Measurements from ENCODE around the gene ADD3.
A peak's percentile ranks its signal among the peaks of the same experiment; 100 is the strongest.
"Not testable (repeated sequence)": the region's sequence is repeated elsewhere in the genome, so short reads cannot be mapped to it uniquely, and the experiment has no call there.

The ADD3 gene

DNA sequence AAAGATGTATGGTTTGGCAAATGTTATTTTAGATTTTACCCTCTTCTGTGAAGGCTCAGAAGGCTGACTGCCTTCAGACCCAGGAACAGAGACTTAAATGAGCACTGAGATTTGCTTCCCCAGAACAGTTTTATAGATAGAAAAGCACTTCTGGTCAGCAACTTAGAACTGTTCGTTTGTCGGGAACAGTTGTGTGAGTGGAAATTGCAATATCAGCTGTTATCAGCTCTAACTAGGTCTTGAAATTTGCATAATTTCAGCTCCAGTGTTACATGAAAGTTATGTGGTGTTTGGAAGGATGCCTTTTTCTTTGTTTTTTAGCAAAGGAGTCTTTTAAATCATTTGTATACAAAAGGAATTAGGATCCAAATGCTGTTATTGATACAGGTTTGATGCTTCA is 115.8 kb downstream of the ADD3 start:
- TF ChIP-seq, protein P1, sequence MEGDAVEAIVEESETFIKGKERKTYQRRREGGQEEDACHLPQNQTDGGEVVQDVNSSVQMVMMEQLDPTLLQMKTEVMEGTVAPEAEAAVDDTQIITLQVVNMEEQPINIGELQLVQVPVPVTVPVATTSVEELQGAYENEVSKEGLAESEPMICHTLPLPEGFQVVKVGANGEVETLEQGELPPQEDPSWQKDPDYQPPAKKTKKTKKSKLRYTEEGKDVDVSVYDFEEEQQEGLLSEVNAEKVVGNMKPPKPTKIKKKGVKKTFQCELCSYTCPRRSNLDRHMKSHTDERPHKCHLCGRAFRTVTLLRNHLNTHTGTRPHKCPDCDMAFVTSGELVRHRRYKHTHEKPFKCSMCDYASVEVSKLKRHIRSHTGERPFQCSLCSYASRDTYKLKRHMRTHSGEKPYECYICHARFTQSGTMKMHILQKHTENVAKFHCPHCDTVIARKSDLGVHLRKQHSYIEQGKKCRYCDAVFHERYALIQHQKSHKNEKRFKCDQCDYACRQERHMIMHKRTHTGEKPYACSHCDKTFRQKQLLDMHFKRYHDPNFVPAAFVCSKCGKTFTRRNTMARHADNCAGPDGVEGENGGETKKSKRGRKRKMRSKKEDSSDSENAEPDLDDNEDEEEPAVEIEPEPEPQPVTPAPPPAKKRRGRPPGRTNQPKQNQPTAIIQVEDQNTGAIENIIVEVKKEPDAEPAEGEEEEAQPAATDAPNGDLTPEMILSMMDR (IDR thresholded peaks at IDR 0.05; ENCODE audit: insufficient read depth, low read length, poor library complexity, severe bottlenecking): no peak
- Histone ChIP-seq H3K27me3 (replicated peaks; ENCODE audit: control insufficient read depth, insufficient read depth, low read length) (no peaks in the 10 kb centered on the region), H3K4me3 (replicated peaks; ENCODE audit: low read depth, low read length) (no peak overlapping the region), H3K36me3 (ENCODE audit: control insufficient read depth, insufficient read depth, low read length) (no peaks in the 10 kb centered on the region)
- DNase-seq (ENCODE audit: extremely low read depth, insufficient read length): no peak

DNA sequence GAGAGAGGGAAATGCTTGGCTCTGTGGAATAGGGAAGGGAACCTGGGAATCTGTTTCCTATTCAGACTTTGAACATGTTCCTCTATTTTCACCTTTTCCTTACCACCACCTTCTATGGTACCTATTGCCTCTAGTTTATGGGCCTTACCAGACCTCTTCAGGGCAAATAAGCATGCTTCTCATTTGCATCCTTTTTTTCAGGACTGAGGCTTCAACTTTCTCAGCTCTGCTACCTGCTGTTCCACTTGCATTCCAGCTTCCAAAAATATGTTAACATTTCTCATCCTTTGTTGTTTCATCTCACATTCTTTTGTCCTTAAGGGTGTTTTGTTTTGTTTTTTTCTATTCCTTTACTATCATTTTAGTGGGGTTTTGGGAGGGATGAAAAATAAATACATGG is 121.7 kb downstream of the ADD3 start:
- TF ChIP-seq, protein P1 (IDR thresholded peaks at IDR 0.05; ENCODE audit: insufficient read depth, low read length, poor library complexity, severe bottlenecking): no peak
- Histone ChIP-seq H3K4me3 (replicated peaks; ENCODE audit: low read depth, low read length) (no peak overlapping the region), H3K36me3 (ENCODE audit: control insufficient read depth, insufficient read depth, low read length) (peaks cover 2% of the 10 kb centered on the region; the same call in 1 of the 2 replicates), H3K27me3 (replicated peaks; ENCODE audit: control insufficient read depth, insufficient read depth, low read length) (no peaks in the 10 kb centered on the region)
- no peak for DNase-seq (ENCODE audit: extremely low read depth, insufficient read length)

DNA sequence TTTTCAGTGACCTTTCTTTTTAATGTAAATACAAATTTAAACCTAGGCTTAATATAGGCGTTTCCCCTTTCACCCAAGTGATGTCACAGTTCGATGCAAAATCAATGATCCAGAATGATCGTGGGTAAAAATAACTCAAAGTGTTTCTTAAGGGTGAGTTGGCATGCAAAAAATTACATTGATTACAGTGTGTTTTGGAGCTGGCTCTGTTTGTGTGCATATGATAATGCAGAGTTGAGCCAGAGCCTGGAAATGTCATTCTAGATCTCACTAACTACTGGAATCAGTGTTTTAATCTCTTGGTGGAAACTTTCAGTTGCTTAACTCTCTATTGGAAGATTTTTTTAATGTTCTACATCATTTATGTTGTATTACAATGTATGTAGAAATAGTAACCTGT is 127.1 kb downstream of the ADD3 start:
- TF ChIP-seq, protein P1 (IDR thresholded peaks at IDR 0.05; ENCODE audit: insufficient read depth, low read length, poor library complexity, severe bottlenecking): no peak
- H3K4me3 ChIP-seq (replicated peaks; ENCODE audit: low read depth, low read length): no peak overlapping the region
- no peak for DNase-seq (ENCODE audit: extremely low read depth, insufficient read length)
- no peaks in the 10 kb centered on the region for H3K27me3 ChIP-seq (replicated peaks; ENCODE audit: control insufficient read depth, insufficient read depth, low read length)
- H3K36me3 ChIP-seq (ENCODE audit: control insufficient read depth, insufficient read depth, low read length): peaks cover 2% of the 10 kb centered on the region; the same call in 1 of the 2 replicates

DNA sequence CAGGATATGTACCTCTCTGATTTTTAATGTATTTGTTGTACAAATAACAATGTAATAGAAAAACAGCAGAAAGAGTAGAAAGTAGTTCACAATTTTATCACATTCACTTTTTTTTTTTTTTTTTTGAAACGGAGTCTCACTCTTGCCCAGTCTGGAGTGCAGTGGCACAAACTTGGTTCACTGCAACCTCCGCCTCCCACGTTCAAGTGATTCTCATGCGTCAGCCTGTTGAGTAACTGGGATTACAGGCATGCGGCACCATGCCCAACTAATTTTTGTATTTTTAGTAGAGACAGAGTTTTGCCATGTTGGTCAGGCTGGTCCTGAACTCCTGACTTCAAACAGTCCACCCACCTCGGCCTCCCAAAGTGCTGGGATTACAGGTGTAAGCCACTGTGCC is 128.1 kb downstream of the ADD3 start:
- not testable (repeated sequence) for H3K27me3 ChIP-seq (replicated peaks; ENCODE audit: control insufficient read depth, insufficient read depth, low read length); H3K4me3 ChIP-seq (replicated peaks; ENCODE audit: low read depth, low read length); DNase-seq (ENCODE audit: extremely low read depth, insufficient read length); H3K36me3 ChIP-seq (ENCODE audit: control insufficient read depth, insufficient read depth, low read length)

DNA sequence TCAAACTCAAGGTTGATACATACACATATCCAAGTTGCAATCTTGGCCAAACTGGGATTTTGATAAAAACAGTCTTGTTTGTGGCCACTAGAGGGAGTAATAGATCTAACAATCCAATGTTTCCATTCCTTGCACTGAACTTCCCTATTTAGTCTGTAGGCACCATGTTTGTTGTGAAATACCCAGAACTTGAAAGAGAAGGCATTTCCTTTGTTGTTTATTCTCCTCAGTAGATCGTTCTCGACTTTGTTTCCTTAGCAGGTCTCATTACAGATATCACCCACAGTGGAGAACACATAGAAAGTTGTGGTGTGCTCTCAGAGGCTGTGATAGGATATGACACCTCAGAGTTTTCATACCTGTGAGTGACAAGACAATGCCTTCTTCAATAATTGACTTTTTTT is 129.4 kb downstream of the ADD3 start:
- Histone ChIP-seq H3K27me3 (replicated peaks; ENCODE audit: control insufficient read depth, insufficient read depth, low read length) (no peaks in the 10 kb centered on the region), H3K4me3 (replicated peaks; ENCODE audit: low read depth, low read length) (no peak overlapping the region), H3K36me3 (ENCODE audit: control insufficient read depth, insufficient read depth, low read length) (no peaks in the 10 kb centered on the region)
- peak; percentile 38 for DNase-seq (ENCODE audit: extremely low read depth, insufficient read length)
- TF ChIP-seq, protein P1 (IDR thresholded peaks at IDR 0.05; ENCODE audit: insufficient read depth, low read length, poor library complexity, severe bottlenecking): peak; percentile 69

DNA sequence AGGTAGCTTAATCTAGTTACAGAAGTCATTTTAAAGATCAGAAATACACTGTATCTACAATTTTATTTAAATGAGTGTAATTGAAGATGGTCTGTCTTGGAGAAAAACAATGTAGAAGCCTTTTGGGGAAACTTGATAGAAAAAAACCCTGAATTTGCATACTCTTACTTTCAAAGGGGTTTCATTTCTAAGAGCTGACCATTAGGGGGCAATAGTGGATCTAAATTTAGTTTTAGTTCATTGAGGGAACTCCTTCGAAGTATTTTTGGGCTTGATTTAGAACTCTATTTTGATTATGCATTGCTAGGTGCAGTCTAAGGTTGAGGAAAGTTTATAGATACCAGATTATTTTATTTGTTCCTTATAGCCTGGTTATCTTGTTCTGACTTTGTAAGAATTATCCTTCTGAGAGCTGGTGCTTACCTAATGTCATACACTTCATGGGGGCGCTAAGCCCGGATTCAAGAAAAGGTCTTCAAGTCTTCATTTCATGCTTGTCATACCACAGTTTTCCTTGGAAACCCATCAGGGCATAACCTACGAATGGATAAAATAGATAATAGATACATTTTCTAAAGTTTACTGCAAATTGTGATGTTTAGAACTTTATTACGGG is 130.5 kb downstream of the ADD3 start:
- Histone ChIP-seq H3K36me3 (ENCODE audit: control insufficient read depth, insufficient read depth, low read length) (no peaks in the 10 kb centered on the region), H3K27me3 (replicated peaks; ENCODE audit: control insufficient read depth, insufficient read depth, low read length) (no peaks in the 10 kb centered on the region), H3K4me3 (replicated peaks; ENCODE audit: low read depth, low read length) (no peak overlapping the region)
- TF ChIP-seq, protein P1 (IDR thresholded peaks at IDR 0.05; ENCODE audit: insufficient read depth, low read length, poor library complexity, severe bottlenecking): peak; percentile 53
- peak; percentile 30 for DNase-seq (ENCODE audit: extremely low read depth, insufficient read length)

Data from GM06990 (cell line).